ENCODE results near the gene CYBC1.

DNA sequence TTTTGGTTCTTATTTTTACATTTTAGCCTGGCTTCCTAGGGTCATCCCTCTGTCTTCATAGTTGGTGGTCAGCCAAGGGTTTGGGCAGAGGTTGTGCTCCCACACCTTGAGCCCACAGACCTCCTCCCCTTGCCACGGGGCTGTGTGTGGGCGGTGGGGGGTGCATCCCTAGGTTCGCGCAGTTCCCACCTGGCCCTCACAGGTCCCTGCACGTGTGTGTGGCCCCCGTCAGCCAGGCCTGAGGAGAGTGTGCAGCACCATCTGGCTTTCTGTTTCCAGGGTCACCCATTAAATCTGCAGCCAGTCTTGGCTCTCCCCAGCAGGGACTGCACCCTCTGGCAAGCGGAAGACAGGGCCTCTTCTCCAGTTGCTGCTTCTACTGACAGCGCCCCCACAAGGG, 18.5 kb downstream of the CYBC1 start:
- TF ChIP-seq, protein P1, sequence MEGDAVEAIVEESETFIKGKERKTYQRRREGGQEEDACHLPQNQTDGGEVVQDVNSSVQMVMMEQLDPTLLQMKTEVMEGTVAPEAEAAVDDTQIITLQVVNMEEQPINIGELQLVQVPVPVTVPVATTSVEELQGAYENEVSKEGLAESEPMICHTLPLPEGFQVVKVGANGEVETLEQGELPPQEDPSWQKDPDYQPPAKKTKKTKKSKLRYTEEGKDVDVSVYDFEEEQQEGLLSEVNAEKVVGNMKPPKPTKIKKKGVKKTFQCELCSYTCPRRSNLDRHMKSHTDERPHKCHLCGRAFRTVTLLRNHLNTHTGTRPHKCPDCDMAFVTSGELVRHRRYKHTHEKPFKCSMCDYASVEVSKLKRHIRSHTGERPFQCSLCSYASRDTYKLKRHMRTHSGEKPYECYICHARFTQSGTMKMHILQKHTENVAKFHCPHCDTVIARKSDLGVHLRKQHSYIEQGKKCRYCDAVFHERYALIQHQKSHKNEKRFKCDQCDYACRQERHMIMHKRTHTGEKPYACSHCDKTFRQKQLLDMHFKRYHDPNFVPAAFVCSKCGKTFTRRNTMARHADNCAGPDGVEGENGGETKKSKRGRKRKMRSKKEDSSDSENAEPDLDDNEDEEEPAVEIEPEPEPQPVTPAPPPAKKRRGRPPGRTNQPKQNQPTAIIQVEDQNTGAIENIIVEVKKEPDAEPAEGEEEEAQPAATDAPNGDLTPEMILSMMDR (IDR thresholded peaks at IDR 0.05), result no peak
- TF ChIP-seq POLR2A (IDR thresholded peaks at IDR 0.05), result no peak

Data from heart left ventricle (tissue), 13 donors.